Sigmoid colon (tissue), 4 donors: ENCODE measurements around the gene TRPM3.

Experiments used
- POLR2A ChIP-seq, 2 donors: fragments of 450-650 bp; IDR thresholded peaks; one replicate each; pipeline ENCODE4 v1.6.1; 2016; ENCODE audit warnings: antibody characterized with exemption in 2 of 2, mild to moderate bottlenecking in 2 of 2, moderate library complexity in 2 of 2
- POLR2AphosphoS5 ChIP-seq, 4 donors: sonication (generic); formaldehyde crosslinking; IDR thresholded peaks; one replicate each; pipeline ENCODE4 v1.6.1; 2017; ENCODE audit warnings: antibody characterized with exemption in 4 of 4
- TF ChIP-seq, protein P1 (sequence below), 4 experiments: fragments of 450-650 bp in 3 of 4; fragments of 200-600 bp in 1 of 4; IDR thresholded peaks; one replicate each; pipeline ENCODE4 v1.5.1; 2016 to 2019; ENCODE audit warnings: antibody characterized with exemption in 4 of 4, mild to moderate bottlenecking in 3 of 4, moderate library complexity in 2 of 4

DNA sequence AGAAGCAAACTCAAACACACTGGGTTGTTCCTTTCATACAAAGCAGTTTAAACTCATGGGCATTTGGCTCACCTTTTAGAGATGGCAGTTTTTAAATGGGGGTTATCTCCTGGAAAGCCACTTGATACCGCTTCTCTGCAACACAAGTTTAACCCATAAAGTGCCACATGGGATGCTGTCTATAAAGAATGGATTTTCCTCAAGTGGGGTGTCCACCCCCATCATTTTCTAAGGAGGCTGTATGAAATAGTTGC, 528 bp upstream of the TRPM3 start:
- TF ChIP-seq, protein P1, sequence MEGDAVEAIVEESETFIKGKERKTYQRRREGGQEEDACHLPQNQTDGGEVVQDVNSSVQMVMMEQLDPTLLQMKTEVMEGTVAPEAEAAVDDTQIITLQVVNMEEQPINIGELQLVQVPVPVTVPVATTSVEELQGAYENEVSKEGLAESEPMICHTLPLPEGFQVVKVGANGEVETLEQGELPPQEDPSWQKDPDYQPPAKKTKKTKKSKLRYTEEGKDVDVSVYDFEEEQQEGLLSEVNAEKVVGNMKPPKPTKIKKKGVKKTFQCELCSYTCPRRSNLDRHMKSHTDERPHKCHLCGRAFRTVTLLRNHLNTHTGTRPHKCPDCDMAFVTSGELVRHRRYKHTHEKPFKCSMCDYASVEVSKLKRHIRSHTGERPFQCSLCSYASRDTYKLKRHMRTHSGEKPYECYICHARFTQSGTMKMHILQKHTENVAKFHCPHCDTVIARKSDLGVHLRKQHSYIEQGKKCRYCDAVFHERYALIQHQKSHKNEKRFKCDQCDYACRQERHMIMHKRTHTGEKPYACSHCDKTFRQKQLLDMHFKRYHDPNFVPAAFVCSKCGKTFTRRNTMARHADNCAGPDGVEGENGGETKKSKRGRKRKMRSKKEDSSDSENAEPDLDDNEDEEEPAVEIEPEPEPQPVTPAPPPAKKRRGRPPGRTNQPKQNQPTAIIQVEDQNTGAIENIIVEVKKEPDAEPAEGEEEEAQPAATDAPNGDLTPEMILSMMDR (IDR thresholded peaks at IDR 0.05), result no peak
- TF ChIP-seq POLR2A (IDR thresholded peaks at IDR 0.05) (no peak), POLR2AphosphoS5 (IDR thresholded peaks at IDR 0.05) (no peak)
